C4-2B (cell line): ENCODE measurements around the gene ZBTB12.

Source experiments
- H3K27ac ChIP-seq: fragments of 450-650 bp; 2 replicates; pipeline ENCODE4 v1.5.1; 2017
- CTCF ChIP-seq: fragments of 450-650 bp; conservative IDR thresholded peaks from 2 replicates; pipeline ENCODE4 v1.5.1; 2017; ENCODE audit warnings: mild to moderate bottlenecking
- ZFX ChIP-seq: fragments of 450-650 bp; IDR thresholded peaks from 2 replicates; pipeline ENCODE4 v1.6.1; 2017

Gene ZBTB12

GRCh38 chr6:31878222-31878621 lies 23.7 kb downstream of the ZBTB12 start:
- H3K27ac ChIP-seq: peak overlapping the region; percentile 86
- TF ChIP-seq CTCF (no peak), ZFX (no peak)

- TF ChIP-seq CTCF: no peak
- no peak for TF ChIP-seq ZFX
- H3K27ac ChIP-seq: peak overlapping the region; percentile 86
These were observed 24.2 kb downstream of the ZBTB12 start for GRCh38 chr6:31877651-31878161.

GRCh38 chr6:31877125-31877650 lies 24.7 kb downstream of the ZBTB12 start:
- TF ChIP-seq ZFX: peak; percentile 56; the same call in 1 of the 2 replicates
- no peak for TF ChIP-seq CTCF
- peak overlapping the region; percentile 86 for H3K27ac ChIP-seq

- peak overlapping the region; percentile 86 for H3K27ac ChIP-seq
- no peak for TF ChIP-seq ZFX
- TF ChIP-seq CTCF: no peak
These were observed 25.5 kb downstream of the ZBTB12 start for GRCh38 chr6:31876357-31876756.

- peak overlapping the region; percentile 86 for H3K27ac ChIP-seq
- TF ChIP-seq CTCF: no peak
- TF ChIP-seq ZFX: no peak
These were observed 26.0 kb downstream of the ZBTB12 start for GRCh38 chr6:31875877-31876276.

GRCh38 chr6:31874836-31875572 lies 26.9 kb downstream of the ZBTB12 start:
- TF ChIP-seq ZFX (no peak), CTCF (no peak)
- peak overlapping the region; percentile 86 for H3K27ac ChIP-seq

GRCh38 chr6:31874084-31874670 lies 27.7 kb downstream of the ZBTB12 start:
- no peak for TF ChIP-seq ZFX
- peak overlapping the region; percentile 86 for H3K27ac ChIP-seq
